Activated T-cell treated with anti-CD3 and anti-CD28 coated beads for 24 hours (primary cell): ENCODE results near the gene ACTR1B.
"Not testable (repeated sequence)": the region's sequence is repeated elsewhere in the genome, so short reads cannot be mapped to it uniquely, and the experiment has no call there.

Experiments used
- DNase-seq: peaks from one replicate; pipeline ENCODE4 v3.0.0-alpha.2; 2020; ENCODE audit warnings: low read depth

The ACTR1B gene

DNA sequence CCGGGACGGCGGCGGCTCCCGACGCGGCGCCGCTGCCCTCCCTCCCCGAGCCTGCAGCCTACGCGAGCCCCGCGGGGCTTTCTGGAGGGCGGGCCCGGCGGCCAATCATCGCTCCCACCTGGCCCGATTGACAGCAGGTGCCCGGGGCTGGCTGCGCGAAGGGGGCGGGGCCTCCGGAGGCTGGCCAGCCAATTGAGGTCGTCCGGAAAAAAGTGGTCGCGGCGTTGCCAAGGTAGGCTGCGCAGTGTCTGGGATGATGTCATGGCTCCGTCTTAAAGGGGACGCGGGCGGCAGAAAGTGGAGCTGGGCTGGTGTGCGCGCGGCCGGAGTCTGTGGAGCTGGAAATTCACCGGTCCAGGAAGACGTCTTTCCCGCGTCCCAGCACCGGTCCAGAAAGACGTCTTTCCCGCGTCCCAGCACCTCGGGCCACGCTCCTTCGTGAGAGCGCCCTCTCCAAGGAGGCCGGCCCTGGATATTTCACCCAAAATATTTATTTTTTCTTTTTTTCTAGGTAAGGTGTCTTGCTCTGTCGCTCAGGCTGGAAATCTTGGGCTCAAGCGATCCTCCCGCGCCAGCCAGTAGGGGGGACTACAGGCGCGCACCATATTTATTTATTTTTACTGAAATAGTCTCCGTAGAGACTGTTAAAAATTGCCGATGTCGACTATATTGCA is at the start of gene ACTR1B:
Gene ACTR1B, minus strand, starts transcription at position 83 of the 674 bp plus-strand sequence. CDS start 154 bp downstream, outside the sequence.
- DNase-seq, result peak; percentile 97

DNA sequence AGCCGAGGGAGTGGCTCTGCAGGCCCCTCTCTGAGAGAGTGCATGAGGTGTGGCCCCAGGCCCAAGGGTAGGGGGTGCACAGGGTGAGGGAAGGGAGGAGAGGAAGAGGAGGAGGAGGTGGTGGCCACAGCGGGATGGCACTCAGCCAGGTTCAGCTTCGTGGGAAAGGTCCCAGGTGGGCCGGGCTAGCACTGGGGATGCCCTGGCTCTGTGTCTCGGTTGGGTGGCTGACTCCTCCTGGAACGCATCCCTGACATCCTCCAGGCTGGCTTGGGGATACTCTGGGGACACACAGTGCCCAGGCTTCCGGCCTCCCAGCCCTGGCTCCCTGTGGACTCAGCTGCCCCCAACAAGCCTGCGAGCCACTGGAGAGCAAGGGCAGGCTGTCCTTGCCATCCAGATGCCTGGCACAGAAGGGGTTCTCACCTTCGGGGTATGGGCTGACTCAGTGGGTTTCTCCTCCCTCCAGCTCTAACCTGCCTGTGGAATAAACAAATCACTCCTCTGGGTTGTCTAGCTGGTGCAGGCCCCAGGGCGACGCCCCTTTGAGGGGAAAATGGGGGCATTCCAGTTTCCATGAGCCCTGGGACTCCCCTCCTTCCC is 49.0 kb upstream of the ACTR1B start:
- no peak for DNase-seq

DNA sequence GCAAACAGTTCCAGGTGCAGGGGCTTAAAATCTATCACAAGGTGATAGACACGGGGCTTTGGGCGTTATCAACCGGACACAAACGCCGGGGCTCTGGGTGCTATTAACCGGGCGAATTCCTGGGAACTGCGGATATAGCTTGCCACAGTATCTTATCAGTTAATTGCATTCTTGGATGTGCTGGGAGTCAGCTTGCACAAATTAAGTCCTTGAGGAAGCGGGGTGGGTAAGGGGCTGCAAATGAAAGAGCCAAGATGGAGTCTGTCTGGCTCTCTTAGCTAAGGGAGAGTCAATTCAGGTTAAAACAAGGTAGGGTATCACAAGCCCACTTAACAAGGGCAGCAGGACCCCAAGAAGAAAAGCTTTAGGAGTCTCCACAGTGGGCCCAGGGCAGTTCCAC is 48.3 kb upstream of the ACTR1B start:
- DNase-seq, result not testable (repeated sequence)

DNA sequence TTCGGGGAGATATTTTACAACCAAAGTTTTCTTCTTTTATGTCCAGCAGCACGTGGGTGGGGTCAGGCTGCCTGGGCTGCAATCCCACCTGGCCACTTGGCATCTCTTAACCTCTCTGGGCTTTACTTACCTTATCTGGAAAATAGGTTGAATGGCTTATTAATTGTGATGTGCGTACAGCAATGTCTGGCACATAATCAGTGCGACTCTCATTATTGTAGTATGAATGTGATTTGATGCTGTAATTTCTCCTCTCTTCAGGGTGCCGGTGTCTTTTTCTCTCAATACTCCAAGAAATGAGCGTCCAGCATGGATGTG is 47.5 kb upstream of the ACTR1B start:
- no peak for DNase-seq

DNA sequence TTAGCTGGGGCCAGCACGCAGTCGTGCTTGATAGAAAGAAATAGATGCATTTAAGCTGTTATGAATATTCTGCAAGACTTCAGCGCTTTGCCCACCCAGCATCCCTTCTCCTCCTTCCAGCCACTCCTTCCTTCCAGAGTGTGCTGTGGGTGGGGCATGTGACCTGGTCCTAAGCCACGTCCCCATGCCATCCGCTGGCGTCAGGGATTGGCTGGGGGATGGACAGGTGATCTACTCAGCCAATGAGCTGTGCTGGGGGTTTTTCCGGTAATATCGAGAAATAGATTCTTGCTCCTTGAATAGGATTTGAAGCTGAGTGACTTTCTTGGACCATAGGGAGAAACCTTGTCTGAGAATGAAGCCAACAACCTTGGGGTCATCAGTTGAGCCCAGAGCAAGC is 44.8 kb upstream of the ACTR1B start:
- no peak for DNase-seq

DNA sequence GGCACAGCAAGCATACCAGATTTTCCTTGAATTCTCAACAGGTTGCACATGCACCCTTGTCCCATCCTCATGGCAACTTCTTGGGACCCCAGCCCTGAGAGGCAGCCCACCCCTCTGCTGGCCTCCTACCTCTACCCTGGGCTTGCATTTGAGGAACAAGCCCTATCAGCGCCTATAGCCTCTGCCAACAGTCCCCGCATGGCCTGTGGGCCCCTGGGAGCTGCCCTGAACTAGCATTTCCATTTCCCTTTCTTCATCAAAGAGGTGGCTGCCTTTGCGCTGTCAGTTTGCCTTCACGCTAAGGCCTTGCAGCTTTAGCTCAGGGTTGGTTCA is 44.2 kb upstream of the ACTR1B start:
- DNase-seq, result no peak

DNA sequence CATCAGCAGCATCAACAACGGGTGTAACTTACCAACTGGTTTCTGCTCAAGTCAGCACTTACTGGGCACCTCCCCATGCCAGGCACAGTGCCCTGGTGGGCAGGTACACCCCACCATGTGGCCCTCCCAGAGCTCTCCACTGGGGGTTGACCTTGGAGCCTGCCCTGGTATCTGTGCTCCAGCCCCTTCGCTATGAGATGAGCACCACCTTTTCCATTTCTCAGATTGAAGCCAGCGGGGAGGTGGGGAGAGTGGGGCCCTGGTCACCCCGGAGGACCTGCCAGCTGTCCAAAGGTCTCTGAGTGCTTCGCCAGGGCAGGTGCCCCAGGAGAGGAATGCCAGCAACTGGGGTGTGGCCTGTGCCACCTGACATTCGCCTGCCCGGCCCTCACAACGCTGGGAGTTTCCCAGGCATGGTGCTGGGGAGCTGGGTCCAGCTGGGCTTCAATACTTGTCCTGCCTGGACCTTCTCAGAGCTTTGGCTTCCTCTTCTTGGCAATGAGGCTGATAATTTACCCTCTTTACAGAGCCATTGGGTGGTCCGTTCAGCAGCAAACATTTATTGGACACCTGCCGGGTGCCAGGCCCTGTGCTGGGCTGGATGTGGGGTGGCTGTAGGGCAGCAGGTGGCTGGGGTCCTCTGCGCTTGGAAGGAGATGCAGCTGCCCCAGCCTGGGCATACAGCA is 43.7 kb upstream of the ACTR1B start:
- no peak for DNase-seq

DNA sequence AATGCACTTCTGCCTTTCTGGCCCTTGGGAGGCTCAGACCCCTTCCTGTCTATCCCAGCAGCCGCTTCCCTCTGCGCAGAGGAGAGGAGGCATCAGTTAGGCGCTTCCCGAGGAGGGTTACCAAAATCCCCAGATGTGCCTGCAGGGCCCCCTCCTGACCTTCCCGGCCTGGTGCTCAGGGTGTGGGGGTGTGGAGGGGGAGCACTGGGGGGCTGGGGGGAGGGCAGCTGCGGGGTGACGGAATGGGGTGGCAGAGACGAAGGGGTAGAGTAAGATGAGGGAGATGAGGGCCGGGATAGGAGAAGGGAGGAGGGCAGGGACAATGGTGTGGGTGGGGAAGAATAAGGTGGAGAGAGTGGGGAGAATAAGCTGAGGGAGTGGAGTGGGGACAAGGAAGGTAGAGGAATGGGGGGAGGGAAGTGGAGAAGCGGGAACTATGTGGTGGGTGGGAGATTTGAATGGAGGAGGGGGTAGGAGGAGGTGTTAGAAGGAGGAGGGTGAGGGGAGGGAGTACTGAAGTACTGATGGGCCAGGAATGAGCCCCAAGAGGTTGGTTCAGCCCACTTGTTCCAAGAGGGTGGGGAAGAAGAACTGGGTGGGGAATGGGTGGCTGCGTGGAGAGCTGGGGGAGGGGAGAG is 43.0 kb upstream of the ACTR1B start:
- no peak for DNase-seq

DNA sequence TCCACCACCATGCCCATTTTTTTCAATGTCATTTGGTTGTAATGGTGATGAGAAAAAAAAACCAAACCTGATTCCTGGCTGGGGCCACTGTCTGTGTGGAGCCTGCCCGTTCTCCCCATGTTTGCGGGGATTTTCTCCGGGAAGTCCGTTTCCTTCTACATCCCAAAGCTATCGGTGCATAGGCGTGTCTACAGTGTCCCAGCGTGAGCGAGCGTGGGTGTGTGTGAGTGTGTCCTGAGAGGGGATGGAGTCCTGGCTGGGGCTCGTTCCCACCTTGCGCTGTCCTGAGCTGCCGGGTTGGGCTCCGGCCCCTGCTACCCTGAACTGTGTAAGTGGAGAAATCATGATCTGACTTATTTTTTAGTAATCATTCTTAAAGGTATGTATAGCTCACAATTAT is 42.3 kb upstream of the ACTR1B start:
- DNase-seq, result no peak

DNA sequence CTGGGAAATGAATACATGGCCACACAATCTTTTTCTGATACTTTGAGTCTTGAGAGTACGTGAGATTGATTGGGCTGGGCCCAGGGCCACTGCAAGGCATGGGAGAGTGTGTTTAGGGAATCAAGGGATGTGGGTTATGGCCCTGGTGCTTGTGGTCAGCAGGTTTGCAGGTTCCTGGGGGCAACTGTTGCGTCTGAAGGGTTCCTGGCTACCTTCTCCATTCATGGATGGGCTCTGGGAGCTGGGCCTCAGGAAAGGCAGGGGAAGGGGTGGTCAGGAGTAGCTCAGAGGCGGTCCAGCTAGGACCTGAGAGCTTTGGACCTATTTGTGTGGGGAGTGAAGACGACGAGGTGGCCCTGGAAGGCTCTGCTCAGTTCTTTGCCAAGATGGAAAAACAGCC is 41.1 kb upstream of the ACTR1B start:
- no peak for DNase-seq

DNA sequence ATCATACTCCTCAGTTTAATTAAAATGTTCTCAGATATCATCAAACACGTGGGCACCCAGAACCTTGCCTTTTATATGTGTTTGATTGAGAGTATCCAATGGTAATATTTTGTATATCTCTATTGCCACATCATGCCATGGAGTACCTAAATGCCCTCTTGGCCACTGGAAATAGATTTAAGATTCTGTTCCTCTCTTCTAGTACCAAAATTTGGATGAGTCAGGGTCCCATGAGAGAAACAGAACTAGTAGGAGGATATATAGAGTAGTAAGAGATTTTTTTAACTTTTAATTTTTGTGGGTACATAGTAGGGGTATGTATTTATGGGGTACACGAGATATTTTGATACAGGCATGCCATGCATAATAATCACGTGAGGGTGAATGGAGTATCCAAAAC is 39.9 kb upstream of the ACTR1B start:
- no peak for DNase-seq

DNA sequence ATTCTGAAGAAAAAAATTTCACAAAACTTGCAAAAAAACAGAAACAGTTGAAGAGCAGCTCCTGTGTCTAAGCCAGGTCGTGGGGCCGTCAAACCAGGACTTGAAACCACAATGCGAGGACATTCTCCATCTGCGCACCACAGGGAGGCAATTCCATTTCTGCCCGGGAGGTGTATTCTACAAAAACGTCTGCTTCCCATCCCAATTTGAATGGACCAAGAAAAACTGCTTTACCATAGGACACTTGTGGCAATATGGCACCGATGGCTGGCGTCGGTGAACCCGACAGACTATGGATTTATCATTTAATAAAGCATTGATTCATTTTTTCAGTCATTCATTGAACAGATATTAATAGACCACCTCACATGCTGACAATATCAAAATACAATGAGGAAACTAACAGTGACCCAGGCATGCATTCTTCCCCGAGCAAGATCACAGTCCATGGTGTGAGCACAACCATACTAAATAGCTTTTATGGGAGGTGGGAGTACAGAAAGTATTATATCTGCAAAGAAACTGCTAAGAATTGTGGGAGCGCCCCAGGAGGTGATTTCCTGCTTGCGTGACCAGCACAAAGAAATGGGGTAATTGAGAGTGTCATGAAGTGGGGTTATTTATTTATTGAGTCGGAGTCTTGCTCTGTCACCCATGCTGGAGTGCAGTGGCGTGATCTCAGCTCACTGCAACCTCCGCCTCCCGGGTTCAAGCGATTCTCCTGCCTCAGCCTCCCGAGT is 39.1 kb upstream of the ACTR1B start:
- no peak for DNase-seq

DNA sequence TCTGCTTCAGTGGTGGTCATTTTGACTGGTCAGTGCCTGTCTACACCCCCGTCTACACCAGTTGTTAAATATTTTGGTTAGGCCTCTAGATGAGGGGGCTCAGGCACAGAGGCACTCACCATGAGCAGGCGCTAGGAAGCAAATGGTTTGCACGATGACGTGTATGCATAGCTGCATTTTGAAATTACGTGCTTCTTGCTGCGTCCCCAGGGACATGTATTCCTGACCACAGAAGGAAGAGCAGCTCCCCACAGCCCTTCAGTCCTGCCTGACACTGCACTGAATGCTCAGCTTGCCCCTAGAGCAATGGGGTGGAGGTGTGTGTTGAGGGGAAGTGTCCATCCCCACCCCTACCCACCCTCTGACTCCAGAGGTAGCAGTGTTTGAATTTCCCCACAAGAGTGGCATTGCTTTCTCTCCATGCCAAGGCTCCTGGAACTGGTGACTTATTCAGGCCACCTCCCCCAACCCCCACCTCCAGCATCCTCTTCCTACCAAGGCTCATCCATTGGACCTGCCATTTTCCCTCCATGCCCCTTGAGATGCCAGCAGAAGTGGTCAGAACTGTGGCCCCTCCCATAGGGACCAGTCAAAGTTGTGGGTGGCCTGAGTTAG is 38.1 kb upstream of the ACTR1B start:
- DNase-seq, result no peak

DNA sequence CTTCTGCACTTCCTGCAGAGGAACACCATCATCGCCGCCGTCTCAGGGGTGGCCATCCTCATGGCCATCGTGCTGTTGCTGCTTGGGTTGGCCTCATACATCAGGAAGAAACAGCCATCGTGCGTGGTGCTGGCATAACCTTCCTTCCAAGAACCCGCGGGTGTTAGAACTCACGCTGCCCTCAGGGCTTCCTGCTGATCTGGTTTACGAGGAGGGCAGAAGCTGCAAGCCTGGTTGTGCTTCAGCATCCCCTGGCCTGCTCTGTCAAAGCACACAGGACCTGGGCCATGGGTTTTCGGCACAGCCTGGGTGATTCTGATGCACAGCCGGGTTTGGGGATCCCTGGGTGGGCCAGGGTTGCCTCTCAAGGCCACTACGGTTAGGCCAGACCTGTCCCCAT is 37.3 kb upstream of the ACTR1B start:
- DNase-seq, result no peak

DNA sequence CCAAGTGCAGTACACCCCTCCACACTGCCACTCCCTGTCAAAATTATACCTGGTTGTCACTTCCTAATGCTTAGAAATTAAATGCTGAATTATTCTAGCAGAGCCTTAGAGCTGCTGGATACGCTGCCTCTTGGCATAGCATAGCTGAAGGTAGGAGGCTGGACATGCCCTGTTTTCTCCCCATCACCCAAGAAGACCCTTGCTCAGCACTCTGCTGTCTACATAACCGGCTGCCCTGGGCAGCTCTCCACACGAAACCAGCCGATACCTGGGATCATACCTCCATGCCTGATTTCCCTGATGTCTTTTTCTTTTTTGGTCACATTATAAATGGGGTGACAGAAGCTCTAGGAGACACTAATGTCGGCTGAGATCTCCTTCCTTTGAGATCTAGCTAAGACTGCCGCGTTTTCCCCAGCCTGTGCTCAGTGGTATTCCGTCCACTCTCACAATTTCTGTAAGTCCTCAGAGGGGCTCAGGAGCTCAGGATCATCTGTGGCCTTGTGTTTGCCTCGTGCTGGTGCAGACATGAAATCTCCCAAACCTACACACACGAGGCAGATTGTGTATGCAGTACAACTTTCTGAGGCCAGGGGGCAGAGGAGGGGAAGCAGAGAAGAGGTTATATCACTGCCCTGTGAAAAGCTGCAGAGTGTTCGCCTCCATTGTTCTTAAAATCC is 36.1 kb upstream of the ACTR1B start:
- DNase-seq, result peak; percentile 59

DNA sequence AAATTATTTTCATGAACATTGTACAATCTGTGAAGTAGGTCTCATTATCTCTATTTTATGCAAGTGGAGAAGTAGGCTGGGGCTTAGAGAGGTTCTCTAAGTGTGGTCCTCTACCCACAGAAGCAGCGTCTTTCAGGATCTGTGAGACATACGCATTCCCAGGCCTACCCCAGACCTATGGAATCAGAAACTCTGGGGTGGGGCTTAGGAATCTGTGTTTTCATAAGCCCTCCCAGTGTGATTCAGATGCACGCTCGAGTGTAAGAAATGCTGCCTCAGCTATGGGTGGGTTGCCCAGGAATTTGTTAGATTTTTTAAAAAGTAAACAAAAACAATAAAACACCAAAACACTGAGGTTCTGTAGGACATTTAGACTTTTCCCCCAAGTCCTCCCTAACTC is 34.7 kb upstream of the ACTR1B start:
- DNase-seq, result no peak

DNA sequence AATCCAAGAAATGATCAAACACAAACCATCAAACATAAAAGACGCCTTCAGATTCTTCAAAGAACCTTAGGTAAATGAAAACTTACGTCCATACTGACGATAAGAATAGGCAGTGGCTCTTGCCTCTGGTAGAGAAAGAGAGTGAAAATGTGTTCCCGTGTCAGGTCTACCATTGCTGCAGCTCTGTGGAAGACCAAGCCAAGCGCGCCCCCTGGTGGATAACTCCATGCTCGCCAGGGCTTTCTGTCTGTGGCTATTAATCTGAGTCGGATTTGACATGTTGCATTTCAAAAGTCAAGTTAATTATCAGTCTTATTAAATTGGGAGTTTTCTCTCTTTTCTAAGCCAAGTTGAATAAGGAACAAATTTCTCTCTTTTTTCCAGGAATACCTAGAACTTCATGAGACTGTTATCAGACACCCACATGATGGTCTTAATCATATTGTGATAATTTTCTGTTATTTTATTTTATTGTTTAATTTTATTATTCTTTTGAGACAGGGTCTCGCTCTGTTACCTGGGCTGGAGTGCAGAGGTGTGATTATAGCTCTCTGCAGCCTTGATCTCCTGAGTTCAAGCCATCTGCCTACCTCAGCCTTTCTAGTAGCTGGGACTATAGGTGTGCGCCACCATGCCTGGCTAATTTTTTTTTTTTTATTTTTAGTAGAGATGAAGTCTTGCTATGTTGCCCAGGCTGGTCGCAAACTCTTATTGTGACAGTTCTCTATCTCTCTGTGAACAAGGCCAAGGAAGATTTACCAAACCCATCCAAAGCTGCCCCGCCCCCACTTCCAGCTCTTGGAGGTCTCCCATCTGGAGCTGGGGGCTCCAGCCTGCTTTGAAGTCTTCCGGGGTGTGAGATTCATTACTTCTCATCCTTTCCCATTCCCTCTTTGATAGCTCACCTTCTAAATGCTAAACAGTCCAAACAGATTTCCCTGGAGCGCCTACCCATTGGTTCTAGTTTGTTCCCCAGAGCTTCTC is 33.7 kb upstream of the ACTR1B start:
- DNase-seq, result peak; percentile 86

DNA sequence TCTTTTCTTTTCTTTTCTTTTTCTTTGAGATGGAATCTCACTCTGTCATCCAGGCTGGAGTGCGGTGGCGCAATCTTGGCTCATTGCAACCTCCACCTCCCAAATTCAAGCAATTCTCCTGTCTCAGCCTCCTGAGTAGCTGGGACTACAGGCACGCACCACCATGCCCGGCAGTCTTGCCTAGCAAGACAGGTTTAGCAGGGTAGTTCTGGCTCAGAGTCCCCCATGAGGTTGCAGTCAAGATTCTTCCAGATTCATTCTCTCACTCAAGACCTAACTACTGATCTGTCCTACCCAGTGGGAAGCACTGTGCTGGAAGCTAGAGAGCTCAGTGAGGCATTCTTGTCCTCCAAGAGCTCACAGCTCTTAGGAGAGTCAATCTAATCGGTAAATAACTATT is 31.9 kb upstream of the ACTR1B start:
- no peak for DNase-seq

DNA sequence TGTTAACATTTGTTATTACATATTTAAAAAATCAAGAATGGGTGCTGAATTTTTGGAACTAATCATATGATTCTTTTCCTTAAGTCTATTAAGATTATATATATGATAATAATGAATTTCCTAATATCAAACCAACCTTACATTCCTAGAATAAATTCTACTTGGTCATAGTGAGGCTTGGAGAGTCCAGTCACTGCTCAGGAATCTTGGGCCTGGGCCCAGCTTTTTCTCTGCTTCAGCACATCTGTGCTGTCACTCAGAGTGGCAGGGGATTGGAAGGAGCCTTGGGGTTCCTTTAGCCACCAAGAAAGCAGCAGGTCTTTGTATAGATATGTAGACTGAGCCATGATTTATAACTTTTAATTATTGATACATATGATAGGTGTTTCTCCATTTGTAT is 29.6 kb upstream of the ACTR1B start:
- DNase-seq, result no peak

DNA sequence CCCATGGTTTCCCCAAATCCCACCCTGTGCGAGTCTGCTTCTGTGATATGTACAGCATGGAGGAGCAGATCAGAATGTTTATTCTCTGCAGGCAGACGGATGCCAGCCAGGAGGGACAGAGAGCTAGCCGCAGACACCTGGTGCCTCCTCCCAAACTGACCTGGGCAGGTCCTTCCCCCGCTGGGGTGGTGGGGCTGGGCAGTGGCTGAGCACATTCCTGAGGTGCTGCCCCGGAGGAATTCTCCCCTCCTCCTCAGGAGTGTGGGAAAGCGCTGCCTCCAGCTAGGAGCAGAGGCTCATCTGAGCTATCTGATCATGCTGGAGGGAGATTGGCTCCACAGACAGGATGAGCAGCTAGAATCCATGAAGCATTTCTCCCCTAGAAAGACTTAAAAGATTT is 27.3 kb upstream of the ACTR1B start:
- DNase-seq, result no peak
